Measurements from ENCODE around the gene HDAC1. TPM values are rescaled to one million over a fixed set of nuclear protein-coding genes. Genes with fewer than 3 reads are reported as not detected.

The HDAC1 gene
- total and polyA plus RNA-seq, 10 of the 15 experiments (the other 5 are each of a cell fraction or from before 2014, with no cell fraction given): 147 to 331 (median 168) TPM

DNA sequence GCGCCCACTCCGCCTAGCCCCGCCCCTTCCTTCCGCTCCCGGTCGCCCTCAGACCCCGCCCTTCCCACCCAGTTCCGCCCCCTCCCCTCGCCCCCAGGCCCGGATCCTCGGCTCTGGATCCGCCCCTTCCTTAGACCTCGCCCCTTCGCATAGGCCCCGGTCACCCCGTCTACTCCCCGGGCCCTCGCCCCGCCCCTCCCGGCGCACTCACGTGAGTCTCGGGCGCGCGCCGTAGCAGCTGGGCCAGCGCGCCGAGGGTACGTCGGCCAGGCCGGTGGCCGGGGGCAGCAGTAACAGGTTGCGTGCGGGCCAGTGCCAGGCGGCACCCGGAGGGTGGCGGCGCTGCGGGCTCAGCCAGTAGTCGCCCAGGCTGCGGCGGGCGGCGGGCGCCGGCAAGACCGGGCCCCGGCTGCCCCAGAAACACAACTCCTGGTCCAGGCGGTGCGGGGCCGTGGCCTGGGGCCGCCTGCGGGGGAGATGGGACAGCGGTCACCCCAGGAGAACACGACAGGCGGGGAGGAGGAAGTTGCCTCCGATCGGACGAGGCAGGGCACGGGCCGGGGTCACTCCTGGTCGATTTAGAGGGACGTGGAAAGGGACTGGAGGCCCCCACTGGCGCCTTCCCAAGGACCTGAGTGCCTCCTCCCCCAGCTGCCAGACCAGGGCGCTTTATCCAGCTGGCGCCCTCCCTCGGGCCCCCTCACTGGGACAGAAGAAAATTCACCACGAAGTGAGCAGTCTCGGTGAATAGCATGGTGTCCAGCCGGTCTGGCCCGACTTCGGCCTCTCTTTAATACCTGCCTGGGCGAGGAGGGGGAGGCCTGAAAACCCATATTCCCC is 59.7 kb downstream of the HDAC1 start (continued):
- peak; percentile 57; the same call in 1 of the 2 replicates for TF ChIP-seq POLR2AphosphoS2 (IDR thresholded peaks at IDR 0.05; ENCODE audit: low read depth, low read length)
- TF ChIP-seq ZNF687 (IDR thresholded peaks at IDR 0.05): peak; percentile 86
- TF ChIP-seq CHD2 (IDR thresholded peaks at IDR 0.05; ENCODE audit: borderline replicate concordance, low read depth, low read length): 0 out of 2 replicates have a peak, but pooled peaks have one; percentile 10
- TF ChIP-seq BACH1 (IDR thresholded peaks at IDR 0.05; ENCODE audit: borderline replicate concordance): peak; percentile 84; the same call in 1 of the 2 replicates
- peak; percentile 23 for TF ChIP-seq RELA (IDR thresholded peaks at IDR 0.05; ENCODE audit: borderline replicate concordance, partially characterized antibody)
- TF ChIP-seq TCF3 (IDR thresholded peaks at IDR 0.05; ENCODE audit: borderline replicate concordance, insufficient read depth, low read depth, low read length): peak; percentile 79; the same call in 1 of the 2 replicates
- TF ChIP-seq RCOR1 (conservative IDR thresholded peaks at IDR 0.05; ENCODE audit: low read depth, low read length): no peak
- TF ChIP-seq BRCA1 (IDR thresholded peaks at IDR 0.05; ENCODE audit: low read depth, low read length): no peak
- TF ChIP-seq BHLHE40 (IDR thresholded peaks at IDR 0.05; ENCODE audit: borderline replicate concordance in 1 of 2, low read depth in 2 of 2, low read length in 1 of 2): peak; percentile 99 to 100
- no peak for TF ChIP-seq EZH2 (IDR thresholded peaks at IDR 0.05; ENCODE audit: borderline replicate concordance, control insufficient read depth, low read depth, low read length)
- TF ChIP-seq RELB (IDR thresholded peaks at IDR 0.05; ENCODE audit: low read depth): no peak
- TF ChIP-seq CBX5 (IDR thresholded peaks at IDR 0.05; ENCODE audit: low read depth): no peak
- no peak for TF ChIP-seq KAT2A (conservative IDR thresholded peaks at IDR 0.05; ENCODE audit: control insufficient read depth, low read depth, low read length)
- TF ChIP-seq USF2 (IDR thresholded peaks at IDR 0.05; ENCODE audit: borderline replicate concordance, low read depth, low read length): no peak
- peak; percentile 44; the same call in 1 of the 2 replicates for TF ChIP-seq MAX (IDR thresholded peaks at IDR 0.05; ENCODE audit: low read depth, low read length)
- peak; percentile 86 for TF ChIP-seq POLR2A (IDR thresholded peaks at IDR 0.05; ENCODE audit: low read depth, low read length)
- TF ChIP-seq MEF2B (IDR thresholded peaks at IDR 0.05; ENCODE audit: partially characterized antibody, poor library complexity, severe bottlenecking): no peak

All from GM12878 (cell line).